GM08714 (cell line): Measurements from ENCODE around the gene FAM241A.
"Not testable (repeated sequence)": the region's sequence is repeated elsewhere in the genome, so short reads cannot be mapped to it uniquely, and the experiment has no call there.

Source experiments
- H3K4me3 ChIP-seq: fragments of 200-500 bp; sonication (Bioruptor generic); 2 replicates; pipeline ENCODE4 v1.5.1; 2014; ENCODE audit warnings: mild to moderate bottlenecking, low read length, inconsistent platforms
- ZNF274 ChIP-seq: IDR thresholded peaks from 2 replicates; pipeline ENCODE4 v1.6.1; 2012; ENCODE audit warnings: mild to moderate bottlenecking, low read depth, low read length

The FAM241A gene

DNA sequence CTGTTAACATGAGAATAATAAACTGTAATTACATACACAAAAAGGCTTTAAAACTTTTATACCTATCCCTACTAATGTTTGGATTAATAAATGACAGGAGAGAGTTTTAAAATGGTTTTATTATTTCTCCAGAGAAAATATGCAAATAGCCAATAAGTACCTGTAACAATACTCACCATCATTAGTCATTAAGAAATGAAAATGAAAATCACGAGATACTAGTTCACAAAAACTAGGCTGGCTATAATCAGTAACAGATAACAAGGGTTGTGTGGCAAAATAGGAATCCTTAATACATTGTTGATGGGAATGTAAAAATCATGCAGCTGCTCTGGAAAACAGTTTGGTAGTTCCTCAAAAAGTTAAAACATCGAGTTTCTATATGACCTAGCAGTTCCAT, 61.2 kb downstream of the FAM241A start:
- TF ChIP-seq ZNF274, result no peak
- H3K4me3 ChIP-seq, result no peak overlapping the region

DNA sequence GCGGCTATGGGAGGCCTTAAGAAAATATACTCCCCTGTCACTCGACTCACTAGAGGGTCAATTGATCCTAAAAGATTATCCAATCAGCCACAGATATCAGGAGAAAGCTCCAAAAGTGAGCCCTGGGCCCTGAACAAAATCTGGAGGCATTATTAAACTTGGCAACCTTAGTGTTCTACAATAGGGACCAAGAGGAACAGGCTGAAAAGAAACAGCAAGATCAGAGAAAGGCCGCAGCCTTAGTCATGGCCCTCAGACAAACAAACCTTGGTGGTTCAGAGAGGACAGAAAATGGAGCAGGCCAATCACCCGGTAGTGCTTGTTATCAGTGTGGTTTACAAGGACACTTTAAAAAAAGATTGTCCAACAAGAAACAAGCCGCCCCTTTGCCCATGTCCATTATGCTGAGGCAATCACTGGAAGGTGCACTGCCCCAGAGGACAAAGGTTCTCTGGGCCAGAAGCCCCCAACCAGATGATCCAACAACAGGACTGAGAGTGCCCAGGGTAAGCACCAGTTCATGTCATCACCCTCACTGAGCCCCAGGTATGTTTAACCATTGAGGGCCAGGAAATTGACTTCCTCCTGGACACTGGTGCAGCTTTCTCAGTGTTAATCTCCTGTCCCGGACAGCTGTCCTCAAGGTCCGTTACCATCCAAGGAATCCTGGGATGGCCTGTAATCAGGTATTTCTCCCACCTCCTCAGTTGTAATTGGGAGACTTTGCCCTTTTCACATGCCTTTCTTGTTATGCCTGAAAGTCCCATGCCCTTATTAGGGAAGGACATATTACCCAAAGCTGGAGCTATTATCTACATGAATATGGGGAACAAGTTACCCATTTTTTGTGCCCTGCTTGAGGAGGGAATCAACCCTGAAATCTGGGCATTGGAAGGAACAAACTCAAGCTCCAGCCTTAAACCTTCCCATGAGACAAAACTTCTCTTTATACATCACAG, 63.2 kb downstream of the FAM241A start:
- H3K4me3 ChIP-seq, result not testable (repeated sequence)

DNA sequence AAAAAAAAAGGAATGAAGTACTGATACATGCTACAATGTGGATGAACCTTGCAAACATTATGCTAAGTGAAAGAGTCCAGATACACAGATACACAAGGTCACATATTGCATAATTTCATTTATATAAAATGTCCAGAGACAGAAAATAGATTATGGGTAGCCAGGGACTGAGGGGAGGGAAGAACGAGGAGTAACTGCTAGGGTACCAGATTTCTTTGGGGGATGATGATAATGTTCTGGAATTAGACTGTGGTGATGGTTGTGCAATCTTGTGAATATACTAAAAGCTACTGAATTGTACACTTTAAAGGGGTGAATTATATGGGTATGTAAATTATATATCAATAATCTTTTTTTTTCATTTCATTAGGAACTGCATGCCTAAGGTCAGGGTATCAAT, 65.5 kb downstream of the FAM241A start:
- no peak overlapping the region for H3K4me3 ChIP-seq
- TF ChIP-seq ZNF274, result no peak

DNA sequence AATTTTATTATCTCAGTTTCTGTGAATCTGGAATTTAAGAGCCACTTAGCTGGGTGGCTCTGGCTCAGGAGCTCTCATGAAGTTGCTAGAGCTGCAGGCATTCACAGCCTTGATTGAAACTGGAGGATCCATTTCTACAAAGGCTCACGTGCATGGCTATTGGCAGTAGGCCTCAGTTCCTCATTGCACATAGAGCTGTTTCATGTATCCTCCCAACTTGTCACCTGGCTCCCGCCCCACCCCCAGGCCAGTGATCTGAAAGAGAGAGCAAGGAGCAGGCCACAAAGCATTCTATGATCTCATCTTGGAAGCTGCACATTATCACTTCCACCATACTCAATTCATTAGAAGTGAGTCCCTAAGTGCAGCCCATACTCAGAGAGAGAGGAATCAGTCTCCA, 67.8 kb downstream of the FAM241A start:
- no peak overlapping the region for H3K4me3 ChIP-seq
- TF ChIP-seq ZNF274, result no peak

DNA sequence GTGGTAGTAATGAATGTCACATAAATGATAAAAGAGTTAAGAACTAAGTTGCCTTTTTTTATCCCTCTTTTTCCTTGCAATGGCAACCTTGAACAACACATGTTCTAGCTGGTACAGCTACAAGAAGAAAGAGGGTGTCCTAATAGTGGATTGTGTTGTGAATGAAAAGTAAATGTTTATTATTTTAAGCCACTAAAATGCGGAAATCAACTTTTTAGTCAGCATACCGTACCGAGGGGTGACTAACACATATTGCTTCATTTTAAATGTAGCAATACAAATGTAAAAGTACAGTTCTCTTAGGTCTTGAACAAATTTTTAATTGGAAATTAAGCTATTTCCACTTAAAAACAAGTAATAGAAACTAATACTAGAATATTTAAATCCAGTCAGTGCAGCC, 68.6 kb downstream of the FAM241A start:
- no peak overlapping the region for H3K4me3 ChIP-seq
- no peak for TF ChIP-seq ZNF274

DNA sequence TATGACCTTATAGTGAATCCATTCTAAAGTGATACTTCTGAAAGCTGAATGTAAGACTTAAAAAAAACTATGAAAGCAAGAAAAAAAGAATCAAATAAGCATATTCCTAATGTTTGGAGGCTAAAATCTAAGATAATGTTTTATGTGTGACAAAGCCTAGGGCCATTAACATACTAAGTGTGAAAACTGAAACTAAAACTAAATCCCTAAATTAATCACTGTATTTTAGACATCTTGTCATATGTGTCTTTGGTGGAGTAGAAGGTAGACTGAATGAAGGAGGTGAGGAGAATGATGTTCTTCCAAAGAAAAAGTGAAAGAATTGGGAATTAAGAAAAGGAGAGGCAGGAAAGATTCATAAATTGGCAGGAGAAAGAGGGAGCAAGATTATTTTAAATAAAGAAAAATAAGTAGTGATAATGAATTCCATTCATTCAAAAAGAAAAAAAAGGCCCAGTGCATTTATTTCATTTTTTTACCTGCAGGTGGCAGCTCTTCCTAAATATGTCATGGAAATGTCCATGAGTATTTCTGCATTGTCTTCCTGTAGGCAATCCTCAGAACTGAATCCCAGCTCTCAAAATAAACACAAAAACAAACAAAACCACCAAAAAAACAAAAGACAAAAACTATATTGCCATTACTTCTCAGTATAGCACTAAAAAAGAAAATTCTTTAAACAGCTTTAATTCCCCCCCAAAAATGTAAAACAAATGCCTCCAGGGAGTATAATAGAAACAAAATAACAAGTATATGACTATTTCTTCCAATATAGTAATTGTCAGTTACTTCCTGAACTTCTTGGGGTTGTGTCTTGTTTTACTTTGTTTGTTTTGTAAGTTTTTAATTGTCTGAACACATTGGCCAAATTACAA, 69.4 kb downstream of the FAM241A start:
- no peak for TF ChIP-seq ZNF274
- H3K4me3 ChIP-seq, result no peak overlapping the region

DNA sequence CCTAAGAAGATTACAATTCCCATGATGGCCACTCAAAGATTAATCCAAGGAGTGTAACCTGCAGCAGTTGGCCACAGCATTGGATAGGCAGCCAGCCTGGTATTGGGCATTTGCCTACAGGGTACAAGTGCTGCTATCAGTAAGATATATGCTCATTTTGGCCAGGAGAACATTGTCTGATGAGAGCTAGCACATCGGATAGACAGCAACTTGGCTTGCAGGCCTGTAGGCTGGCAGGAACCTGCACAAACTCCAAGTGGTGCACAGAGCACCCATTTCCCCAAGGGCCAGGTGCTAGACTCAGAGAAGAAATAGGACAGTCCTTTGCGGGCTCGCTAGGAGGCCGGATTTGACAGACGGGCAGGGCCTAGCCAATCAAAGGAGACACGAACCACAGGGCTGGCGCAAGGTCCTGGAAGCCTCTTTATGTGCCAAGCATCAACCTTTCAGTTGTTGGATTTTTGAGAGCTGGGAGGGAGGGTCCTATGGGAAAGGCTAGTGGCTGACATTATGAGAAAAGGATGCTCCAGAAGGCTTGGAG, 74.6 kb downstream of the FAM241A start:
- TF ChIP-seq ZNF274, result no peak
- no peak overlapping the region for H3K4me3 ChIP-seq

DNA sequence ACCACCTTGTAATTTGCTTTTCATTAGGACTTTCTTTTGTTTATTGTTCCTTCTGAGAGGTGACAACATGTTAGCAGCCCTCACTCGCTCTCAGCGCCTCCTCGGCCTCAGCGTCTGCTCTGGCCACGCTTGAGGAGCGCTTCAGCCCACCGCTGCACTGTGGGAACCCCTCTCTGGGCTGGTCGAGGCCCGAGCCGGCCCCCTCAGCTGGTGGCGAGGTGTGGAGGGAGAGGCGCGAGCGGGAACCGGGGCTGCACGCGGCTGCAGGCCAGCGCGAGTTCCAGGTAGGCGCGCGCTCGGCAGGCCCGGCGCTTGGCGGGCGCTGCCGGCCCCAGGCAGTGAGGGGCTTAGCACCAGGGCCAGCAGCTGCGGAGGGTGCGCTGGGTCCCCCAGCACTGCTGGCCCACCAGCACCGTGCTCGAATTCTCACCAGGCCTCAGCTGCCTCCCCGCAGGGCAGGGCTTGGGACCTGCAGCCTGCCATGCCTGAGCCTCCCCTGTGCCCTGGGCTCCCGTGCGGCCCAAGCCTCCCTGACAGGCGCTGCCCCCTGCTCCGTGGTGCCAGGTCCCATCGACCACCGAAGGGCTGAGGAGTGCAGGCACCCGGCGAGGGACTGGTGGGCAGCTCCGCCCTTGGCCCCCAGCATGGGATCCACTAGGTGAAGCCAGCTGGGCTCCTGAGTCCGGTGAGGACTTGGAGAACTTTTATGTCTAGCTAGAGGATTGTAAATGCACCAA, 77.1 kb downstream of the FAM241A start:
- H3K4me3 ChIP-seq, result no peak overlapping the region
- no peak for TF ChIP-seq ZNF274

DNA sequence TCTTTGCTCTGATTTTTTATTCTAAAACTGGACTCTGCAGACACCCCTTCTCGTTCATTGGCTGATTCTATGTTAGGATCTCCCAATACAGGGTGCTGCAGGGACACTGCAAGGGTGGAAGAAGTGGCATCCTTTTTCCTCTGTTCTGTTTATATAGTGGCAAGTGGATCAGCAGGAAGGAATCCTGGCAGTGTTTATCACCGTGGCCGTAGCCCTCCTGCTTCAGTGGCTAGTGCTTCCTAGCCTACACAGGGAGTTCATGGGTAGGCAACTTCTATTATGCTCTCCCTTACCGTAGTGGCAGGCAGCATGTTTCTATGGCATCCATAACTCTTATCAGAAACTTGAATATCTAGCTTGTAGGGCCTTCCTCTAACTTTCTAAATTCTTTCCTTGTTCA, 79.9 kb downstream of the FAM241A start:
- no peak for TF ChIP-seq ZNF274
- H3K4me3 ChIP-seq, result no peak overlapping the region

DNA sequence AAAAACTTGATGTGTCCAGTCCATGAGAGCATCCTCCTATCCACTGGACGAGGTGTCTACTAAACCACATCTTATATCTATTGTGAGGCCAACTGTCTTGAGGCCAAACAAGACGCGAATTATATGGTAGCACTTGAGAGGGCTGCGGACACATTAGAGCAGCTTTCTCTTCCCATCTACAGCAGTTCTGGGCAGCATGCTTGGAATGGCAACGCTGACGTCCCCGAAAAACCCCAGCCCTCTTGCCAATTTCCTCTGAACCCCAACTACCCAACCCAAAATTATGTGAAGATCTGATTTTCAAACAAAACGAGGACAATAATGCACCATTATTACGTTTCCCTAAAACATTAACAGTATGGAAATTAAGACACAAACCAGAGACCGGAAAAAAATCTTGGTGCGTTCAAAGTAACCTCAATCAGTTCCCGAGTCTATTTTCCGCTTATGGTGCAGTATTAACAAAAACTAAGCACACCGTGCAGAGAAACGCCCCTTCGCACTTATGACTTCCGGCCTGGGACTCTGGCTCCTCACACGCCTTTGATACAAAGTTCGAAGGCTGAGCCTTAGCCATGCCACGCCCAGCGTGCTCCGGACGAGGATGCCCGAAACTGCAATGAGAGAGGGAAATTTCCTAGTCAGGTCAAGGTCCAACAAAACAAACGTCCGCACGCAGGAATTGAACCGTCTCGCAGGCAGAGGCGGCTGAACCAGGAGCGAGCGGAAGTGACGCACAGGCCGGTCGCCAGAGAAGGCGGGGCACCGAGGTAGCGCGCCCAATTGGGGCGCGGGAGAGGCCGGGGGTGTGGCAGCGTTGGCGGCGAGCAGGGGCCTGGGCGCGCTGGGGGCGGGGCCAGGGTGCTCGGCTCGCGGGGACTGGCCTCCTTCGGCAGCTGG, 85.9 kb downstream of the FAM241A start:
- peak overlapping the region; percentile 87 for H3K4me3 ChIP-seq
- no peak for TF ChIP-seq ZNF274

DNA sequence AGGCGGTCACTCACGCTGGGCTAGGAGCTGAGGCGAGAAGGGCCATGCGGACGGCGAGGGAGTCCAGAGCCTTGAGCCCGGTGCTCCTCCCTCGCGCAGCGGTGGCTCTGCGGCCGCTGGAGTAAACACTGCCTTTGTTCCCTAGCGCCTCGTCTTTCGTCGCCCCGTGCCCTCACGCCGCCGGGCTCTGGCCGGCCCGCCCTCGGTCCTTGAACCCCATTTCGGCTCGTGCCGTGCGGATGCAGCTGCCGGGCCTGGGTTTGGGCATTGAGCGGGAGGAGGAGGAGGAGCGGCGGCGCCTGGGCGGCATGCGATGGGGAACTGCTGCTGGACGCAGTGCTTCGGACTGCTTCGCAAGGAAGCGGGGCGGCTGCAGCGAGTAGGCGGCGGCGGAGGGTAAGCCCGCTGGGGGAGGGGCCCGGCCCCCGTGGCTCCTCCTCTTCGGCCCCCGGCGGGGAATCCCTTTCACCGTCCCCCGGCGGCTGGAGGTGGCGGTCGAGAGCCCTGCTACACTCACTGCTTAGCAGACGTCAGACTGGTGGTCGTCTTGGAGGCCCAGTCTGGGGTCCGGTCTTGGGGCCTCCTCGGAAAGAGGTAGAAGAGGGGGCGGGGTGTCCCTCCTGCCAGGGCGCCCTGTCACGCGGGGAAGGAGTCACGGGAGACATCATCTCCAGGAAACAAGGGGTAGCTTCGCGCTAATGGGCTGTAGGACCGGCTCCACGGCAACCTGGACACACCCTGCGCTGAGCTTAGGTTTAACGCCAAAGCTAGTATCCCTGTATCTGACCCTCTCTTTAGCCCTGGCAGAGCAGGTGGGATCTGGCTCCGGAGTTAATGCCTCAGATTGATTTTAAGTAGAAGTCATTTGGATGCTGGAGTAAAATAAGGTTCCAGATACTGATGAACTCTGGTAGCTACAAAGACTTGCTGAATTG, 86.8 kb downstream of the FAM241A start, which contains the start of gene AP1AR:
AP1AR (plus strand) TSS at position 9 of the 935 bp plus-strand sequence; CDS start at position 314, 305 bp downstream.
- TF ChIP-seq ZNF274, result no peak

More for the DNA sequence above, 86.8 kb downstream of the FAM241A start, which contains the start of gene AP1AR:
- H3K4me3 ChIP-seq, result peak within 1 kb of the TSS; percentile 87
